ENCODE measurements around the gene IL17REL. TPM values are rescaled to one million over a fixed set of nuclear protein-coding genes. Genes with fewer than 3 reads are reported as not detected.

Gene IL17REL
- polyA plus RNA-seq, 1 donor from 2014 or later = not detected

- peaks cover 5 to 14% (median 7%) of the 10 kb centered on the region in 3 donors for H3K4me1 Mint-ChIP-seq
- H3K9me3 Mint-ChIP-seq = no peaks in the 10 kb centered on the region
- H3K36me3 Mint-ChIP-seq = peaks cover 10% of the 10 kb centered on the region
- H3K27ac Mint-ChIP-seq = peak within 1 kb of the TSS; percentile 94 to 100 (median 95)
- H3K4me3 Mint-ChIP-seq = peak within 1 kb of the TSS; percentile 87 to 97 (median 92)
- no peaks in the 10 kb centered on the region for H3K27me3 Mint-ChIP-seq
Measured at GRCh38 chr22:49960159-49961004, 52.2 kb downstream of the IL17REL start, which contains the start of gene PIM3. PIM3 (plus strand) TSS chr22:49960772; CDS start chr22:49960948, 176 bp downstream.

- peak overlapping the region; percentile 90 to 92 (median 91) for H3K27ac Mint-ChIP-seq
- peaks cover 5 to 12% (median 7%) of the 10 kb centered on the region in 3 donors for H3K4me1 Mint-ChIP-seq
- peak overlapping the region; percentile 74 to 87 (median 82) for H3K4me3 Mint-ChIP-seq
- no peaks in the 10 kb centered on the region for H3K9me3 Mint-ChIP-seq
- peaks cover 10% of the 10 kb centered on the region for H3K36me3 Mint-ChIP-seq
- no peaks in the 10 kb centered on the region for H3K27me3 Mint-ChIP-seq
Measured at GRCh38 chr22:49959782-49960158, 52.8 kb downstream of the IL17REL start.

- H3K9me3 Mint-ChIP-seq = no peaks in the 10 kb centered on the region
- H3K27ac Mint-ChIP-seq = peak overlapping the region; percentile 90 to 92 (median 91)
- peaks cover 10% of the 10 kb centered on the region for H3K36me3 Mint-ChIP-seq
- H3K4me1 Mint-ChIP-seq = peaks cover 5 to 12% (median 5%) of the 10 kb centered on the region in 3 donors
- H3K27me3 Mint-ChIP-seq = no peaks in the 10 kb centered on the region
- peak overlapping the region; percentile 74 to 87 (median 82) for H3K4me3 Mint-ChIP-seq
Measured at GRCh38 chr22:49958931-49959781, 53.4 kb downstream of the IL17REL start.

GRCh38 chr22:49958366-49958921, 54.1 kb downstream of the IL17REL start:
- Mint-ChIP-seq H3K4me1 (peaks cover 0 to 5% (median 2%) of the 10 kb centered on the region in 3 donors), H3K9me3 (no peaks in the 10 kb centered on the region), H3K4me3 (peak overlapping the region in 3 of 4 donors; percentile 46 to 87 (median 73)), H3K27me3 (no peaks in the 10 kb centered on the region), H3K36me3 (peaks cover 4% of the 10 kb centered on the region), H3K27ac (peak overlapping the region in 1 of 3 donors; percentile 92)

GRCh38 chr22:49957826-49958365, 54.7 kb downstream of the IL17REL start:
- Mint-ChIP-seq H3K4me3 (peak overlapping the region in 2 of 4 donors; percentile 65 to 87), H3K27ac (peak overlapping the region in 1 of 3 donors; percentile 92)

GRCh38 chr22:49956914-49957825, 55.4 kb downstream of the IL17REL start:
- Mint-ChIP-seq H3K4me3 (peak overlapping the region in 1 of 4 donors; percentile 18), H3K27ac (peak overlapping the region in 1 of 3 donors; percentile 74), H3K27me3 (no peaks in the 10 kb centered on the region), H3K9me3 (no peaks in the 10 kb centered on the region), H3K36me3 (no peaks in the 10 kb centered on the region), H3K4me1 (peaks cover 0 to 2% (median 2%) of the 10 kb centered on the region in 3 donors)

More at GRCh38 chr22:49957826-49958365, 54.7 kb downstream of the IL17REL start:
- Mint-ChIP-seq H3K36me3 (peaks cover 2% of the 10 kb centered on the region), H3K9me3 (no peaks in the 10 kb centered on the region), H3K4me1 (peaks cover 0 to 2% (median 2%) of the 10 kb centered on the region in 3 donors), H3K27me3 (no peaks in the 10 kb centered on the region)

- H3K4me3 Mint-ChIP-seq = no peak overlapping the region
- no peaks in the 10 kb centered on the region for H3K9me3 Mint-ChIP-seq
- H3K36me3 Mint-ChIP-seq = no peaks in the 10 kb centered on the region
- peak overlapping the region in 1 of 3 donors; percentile 64 for H3K27ac Mint-ChIP-seq
- H3K27me3 Mint-ChIP-seq = no peaks in the 10 kb centered on the region
- peaks cover 0 to 2% (median 0%) of the 10 kb centered on the region in 3 donors for H3K4me1 Mint-ChIP-seq
Measured at GRCh38 chr22:49956418-49956770, 56.2 kb downstream of the IL17REL start.

- Mint-ChIP-seq H3K9me3 (no peaks in the 10 kb centered on the region), H3K36me3 (no peaks in the 10 kb centered on the region), H3K4me1 (peaks cover 0 to 2% (median 0%) of the 10 kb centered on the region in 3 donors), H3K4me3 (no peak overlapping the region), H3K27me3 (no peaks in the 10 kb centered on the region), H3K27ac (peak overlapping the region in 1 of 3 donors; percentile 64)
Measured at GRCh38 chr22:49955581-49956417, 56.8 kb downstream of the IL17REL start.

- Mint-ChIP-seq H3K27ac (peak overlapping the region in 2 of 3 donors; percentile 18 to 46), H3K4me1 (peaks cover 0 to 2% (median 0%) of the 10 kb centered on the region in 3 donors), H3K27me3 (no peaks in the 10 kb centered on the region), H3K4me3 (no peak overlapping the region), H3K9me3 (no peaks in the 10 kb centered on the region), H3K36me3 (no peaks in the 10 kb centered on the region)
Measured at GRCh38 chr22:49954991-49955580, 57.5 kb downstream of the IL17REL start.

GRCh38 chr22:49954354-49954753, 58.2 kb downstream of the IL17REL start:
- Mint-ChIP-seq H3K9me3 (no peaks in the 10 kb centered on the region), H3K4me1 (no peaks in the 10 kb centered on the region), H3K36me3 (no peaks in the 10 kb centered on the region), H3K4me3 (no peak overlapping the region), H3K27me3 (no peaks in the 10 kb centered on the region), H3K27ac (no peak overlapping the region)

- Mint-ChIP-seq H3K36me3 (no peaks in the 10 kb centered on the region), H3K27ac (no peak overlapping the region), H3K4me3 (no peak overlapping the region), H3K4me1 (no peaks in the 10 kb centered on the region), H3K9me3 (no peaks in the 10 kb centered on the region), H3K27me3 (no peaks in the 10 kb centered on the region)
Measured at GRCh38 chr22:49953680-49954344, 58.8 kb downstream of the IL17REL start.

- H3K27ac Mint-ChIP-seq = peak overlapping the region in 1 of 3 donors; percentile 45
- H3K36me3 Mint-ChIP-seq = no peaks in the 10 kb centered on the region
- H3K9me3 Mint-ChIP-seq = no peaks in the 10 kb centered on the region
- no peaks in the 10 kb centered on the region for H3K4me1 Mint-ChIP-seq
- H3K4me3 Mint-ChIP-seq = peak overlapping the region in 1 of 4 donors; percentile 33
- no peaks in the 10 kb centered on the region for H3K27me3 Mint-ChIP-seq
Measured at GRCh38 chr22:49953027-49953679, 59.4 kb downstream of the IL17REL start.

Data from IgD-negative memory B cell (primary cell).